Measurements from ENCODE around the gene TRIM38. TPM values are rescaled to one million over a fixed set of nuclear protein-coding genes. Genes with fewer than 3 reads are reported as not detected.
"Not testable (repeated sequence)": the region's sequence is repeated elsewhere in the genome, so short reads cannot be mapped to it uniquely, and the experiment has no call there.

The TRIM38 gene
- total RNA-seq, 1 donor from 2014 or later = 20.2 TPM

DNA sequence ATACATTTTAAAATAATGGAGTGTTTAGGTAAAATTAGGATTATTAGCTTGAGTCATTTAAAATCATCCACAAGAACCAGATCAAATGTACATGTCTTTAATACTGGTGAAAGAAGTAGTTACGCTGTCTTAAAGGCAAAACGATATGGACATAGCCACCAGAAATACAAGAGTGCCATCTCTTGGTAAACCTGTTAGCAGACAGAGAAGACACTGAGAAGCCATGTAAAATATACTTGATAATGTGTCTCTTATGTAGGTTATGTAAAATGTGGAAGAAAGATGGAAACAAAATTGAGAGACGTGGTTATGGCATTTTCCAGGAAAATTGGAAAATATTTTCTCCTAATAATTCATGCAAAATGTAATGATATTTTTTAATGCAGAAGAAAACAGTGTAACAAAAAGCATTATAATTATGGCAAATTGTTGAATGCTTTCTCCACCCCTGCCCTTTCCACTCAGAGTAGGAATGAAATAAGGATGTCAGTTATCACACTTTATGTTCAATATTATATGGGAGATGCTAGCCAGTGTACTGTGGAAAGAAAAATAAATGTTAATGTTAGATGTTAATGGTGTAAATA lies 19.9 kb upstream of the TRIM38 start:
- no peak for DNase-seq (ENCODE audit: low spot score)

DNA sequence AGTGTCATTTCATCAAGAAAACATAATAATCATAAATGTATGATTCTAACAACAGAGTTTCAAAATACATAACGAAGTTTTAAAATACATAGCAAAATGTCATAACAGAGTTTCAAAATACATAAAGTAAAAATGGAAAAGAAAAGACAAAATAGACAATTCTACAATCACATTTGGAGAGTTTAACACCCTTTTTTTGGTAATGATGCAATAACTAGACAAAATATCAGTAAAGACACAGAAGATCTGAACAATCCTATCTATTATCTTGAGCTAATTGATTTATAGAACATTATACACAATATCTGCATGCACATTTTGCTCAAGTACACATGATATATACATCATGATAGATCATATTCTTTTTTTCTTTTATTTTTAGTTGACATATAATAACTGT lies 18.7 kb upstream of the TRIM38 start:
- no peak for DNase-seq (ENCODE audit: low spot score)

DNA sequence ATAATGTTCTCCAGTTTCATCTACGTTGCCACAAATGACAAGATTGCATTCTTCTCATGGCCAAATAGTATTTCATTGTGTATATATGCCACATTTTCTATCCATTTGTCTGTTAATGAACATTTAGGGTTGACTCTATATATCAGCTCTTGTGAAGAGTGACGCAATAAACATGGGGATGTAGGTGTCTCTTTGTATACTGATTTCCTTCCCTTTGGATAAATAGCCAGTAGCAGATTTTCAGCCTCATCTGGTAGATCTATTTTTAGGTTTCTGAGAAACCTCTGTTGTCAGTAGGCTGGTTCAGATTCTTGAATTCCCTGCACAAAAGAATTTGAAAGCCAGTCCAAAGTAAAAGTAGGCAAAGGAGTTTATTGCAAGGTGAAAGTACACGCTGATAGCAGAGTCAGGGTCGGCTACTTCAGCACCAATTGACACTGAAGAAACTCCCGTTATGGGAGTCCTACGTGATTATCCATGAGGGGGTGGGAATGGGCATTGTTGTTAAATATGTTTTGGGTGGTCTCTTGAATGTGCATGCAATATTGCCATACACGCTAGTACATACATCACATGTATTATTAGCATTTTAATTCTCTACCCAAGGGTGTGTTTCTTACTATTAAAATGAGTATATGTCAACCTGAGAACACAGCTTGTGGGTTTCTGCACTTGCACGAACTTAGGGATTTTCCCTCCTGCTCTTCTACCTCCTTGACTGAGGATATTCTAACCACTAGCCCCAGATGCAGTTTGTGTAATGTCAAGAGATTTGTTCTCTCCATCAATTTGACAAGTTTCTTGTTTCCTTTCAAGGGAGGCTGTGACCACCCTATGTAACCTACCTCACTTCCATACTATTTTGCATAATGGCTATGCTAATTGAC lies 17.7 kb upstream of the TRIM38 start:
- no peak for DNase-seq (ENCODE audit: low spot score)

DNA sequence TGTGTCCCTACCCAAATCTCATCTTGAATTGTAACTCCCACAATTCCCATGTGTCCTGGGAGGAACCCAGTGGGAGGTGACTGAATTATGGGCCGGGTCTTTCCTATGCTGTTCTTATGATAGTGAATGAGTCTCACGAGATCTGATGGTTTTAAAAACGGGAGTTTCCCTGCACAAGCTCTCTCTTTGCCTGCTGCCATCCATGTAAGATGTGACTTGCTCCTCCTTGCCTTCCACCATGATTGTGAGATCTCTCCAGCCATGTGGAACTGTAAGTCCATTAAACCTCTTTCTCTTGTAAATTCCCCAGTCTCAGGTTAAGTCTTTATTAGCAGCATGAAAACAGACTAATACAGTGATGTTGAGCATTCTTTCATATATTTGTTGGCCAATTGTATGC lies 16.9 kb upstream of the TRIM38 start:
- not testable (repeated sequence) for DNase-seq (ENCODE audit: low spot score)

DNA sequence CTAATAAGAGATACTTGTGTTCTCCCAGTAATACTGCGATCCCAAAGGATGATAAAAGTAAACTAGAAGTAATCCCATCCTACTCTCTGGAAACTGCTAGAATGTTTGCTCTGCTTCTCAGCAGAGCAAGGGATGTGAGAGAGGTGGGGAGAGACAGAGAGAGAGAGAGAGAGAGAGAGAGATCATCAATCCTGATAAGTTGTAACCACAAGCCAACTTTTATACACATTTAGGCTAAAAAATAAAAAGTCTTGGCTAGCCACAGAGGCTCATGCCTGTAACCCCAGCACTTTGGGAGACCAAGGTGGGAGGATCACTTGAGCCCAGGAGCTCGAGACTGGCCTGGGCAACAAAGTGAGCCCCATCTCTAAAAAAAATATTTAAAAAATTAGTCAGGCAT lies 16.0 kb upstream of the TRIM38 start:
- DNase-seq (ENCODE audit: low spot score) = no peak

DNA sequence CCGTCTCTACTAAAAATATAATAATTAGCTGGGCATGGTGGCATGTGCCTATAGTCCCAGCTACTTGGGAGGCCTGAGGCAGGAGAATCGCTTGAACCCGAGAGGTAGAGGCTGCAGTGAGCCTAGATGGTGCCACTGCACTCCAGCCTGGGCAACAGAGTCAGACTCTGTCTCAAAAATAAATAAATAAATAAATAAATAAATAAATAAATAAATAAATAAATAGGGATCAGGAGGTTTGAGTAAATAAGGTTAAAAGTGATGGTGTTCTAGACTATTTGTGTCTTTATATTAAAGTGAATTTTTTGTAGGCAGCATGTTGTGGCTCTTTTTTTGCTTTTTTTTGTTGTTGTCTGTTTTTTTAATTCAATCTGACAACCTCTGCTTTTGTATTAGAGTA lies 15.1 kb upstream of the TRIM38 start:
- DNase-seq (ENCODE audit: low spot score) = not testable (repeated sequence)

DNA sequence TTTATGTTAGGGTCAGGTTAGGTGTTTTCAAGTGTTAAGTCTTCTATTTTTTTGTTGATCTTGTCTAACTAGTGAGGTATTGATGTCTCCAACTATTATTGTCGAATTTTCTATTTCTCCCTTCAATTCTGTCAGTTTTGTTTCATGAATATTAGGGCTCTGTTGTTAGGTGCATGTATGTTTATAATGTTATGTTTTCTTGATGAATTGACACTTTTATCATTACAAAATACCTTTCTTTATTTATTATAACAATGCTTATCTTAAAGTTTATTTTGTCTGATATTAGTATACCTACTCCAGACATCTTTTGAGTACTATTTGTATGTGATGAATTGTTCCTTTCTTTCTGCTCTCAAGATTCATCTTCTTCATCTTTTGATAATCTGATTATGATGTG lies 12.9 kb upstream of the TRIM38 start:
- no peak for DNase-seq (ENCODE audit: low spot score)

DNA sequence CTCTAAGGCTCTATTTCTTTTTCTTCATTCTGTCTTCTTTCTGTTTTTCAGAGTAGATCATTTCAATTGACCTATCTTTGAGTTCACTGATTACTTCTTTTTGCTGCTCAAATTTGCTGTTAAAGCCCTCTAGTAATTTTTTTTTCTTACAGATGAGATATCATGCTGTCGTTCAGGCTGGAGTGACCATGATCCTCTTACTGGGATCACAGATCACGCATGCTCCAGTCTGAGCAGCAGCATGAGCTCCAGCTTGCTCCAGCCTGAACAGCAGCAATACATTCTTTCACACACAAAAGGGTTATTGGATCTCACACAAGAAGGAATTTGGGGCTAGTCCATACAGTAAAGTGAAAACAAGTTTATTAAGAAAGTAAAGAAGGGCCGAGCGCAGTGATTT lies 12.3 kb upstream of the TRIM38 start:
- DNase-seq (ENCODE audit: low spot score) = no peak

DNA sequence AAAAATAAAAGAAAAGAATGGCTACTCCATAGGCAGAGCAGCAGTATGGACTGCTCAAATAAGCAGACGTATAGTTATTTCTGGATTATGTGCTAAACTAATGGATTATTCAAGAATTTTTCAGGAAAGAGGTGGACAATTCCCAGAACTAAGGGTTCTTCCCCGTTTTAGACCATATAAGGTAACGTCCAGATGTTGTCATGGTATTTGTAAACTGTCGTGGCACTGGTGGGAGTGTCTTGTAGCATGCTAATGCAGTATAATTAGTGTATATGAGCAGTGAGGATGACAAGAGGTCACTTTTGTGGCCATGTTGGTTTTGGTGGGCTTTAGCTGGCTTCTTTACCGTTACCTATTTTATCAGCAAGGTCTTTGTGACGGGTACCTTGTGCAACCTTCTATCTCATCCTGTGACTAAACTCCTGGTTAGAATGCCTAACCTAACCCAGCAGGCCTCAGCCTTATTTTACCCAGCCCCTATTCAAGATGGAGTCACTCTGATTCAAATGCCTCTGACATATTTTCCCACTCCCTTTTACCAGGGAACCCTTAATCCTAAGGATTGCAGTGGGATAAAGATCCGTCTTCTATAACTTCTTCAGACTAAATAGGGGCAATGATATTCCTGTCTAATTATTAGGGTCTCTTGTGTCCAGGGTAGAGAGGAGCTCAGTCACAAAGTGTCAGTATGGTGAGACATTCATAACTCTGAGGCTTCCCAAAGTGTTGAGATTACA lies 11.1 kb upstream of the TRIM38 start:
- DNase-seq (ENCODE audit: low spot score) = no peak

DNA sequence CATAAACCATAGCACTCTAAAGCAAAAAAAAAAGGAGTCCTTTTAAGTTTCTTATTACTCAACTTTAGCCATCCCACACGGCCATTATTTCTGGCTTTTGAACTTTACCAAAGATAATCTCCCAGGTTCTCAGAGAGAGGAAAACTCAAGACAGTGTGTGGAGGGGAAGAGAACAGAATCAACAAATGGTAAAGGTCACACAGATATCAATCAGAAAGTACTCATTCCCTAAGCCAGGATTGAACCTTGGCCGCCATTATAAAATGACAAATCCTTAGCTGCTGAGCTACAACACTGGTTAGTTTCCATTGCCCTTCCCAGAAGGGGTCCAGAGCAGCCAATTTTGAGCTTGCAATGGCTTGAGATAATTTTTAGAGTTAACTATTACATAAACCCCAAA lies 10.1 kb upstream of the TRIM38 start:
- DNase-seq (ENCODE audit: low spot score) = no peak

DNA sequence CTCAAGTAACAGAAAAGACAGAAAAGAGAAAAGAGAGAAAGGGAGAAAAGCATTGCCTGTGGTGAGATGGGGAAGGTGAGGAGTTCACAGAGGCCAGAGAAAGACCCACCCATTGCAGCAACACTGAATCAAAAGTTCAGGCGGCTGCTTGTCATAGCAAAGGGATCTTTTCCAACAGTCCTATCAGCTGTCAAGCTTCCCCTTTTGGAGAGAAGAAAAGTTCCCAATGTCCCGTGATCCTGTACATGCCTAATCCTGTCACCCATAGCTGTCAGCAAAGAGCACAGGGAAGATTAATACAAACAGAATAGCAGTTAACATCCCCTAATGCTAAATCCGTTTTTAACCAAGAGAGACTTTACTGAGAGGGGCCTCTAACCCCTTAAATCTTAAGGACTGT lies 8.9 kb upstream of the TRIM38 start:
- no peak for DNase-seq (ENCODE audit: low spot score)

DNA sequence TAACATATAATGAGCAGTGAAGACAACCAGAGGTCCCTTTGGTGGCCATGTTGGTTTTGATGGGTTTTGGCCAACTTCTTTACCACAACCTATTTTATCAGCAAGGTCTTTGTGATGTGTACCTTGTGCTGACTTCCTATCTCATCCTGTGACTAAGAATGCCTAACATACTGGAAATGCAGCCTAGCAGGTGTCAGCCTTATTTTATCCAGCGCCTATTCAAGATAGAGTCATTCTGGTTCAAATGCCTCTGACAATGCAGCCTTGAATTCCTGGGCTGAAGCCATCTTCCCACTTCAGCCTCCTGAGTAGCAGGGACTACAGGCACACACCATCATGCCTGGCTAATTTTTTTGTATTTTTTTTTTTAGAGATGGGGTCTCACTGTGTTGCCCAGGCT lies 7.8 kb upstream of the TRIM38 start:
- DNase-seq (ENCODE audit: low spot score) = no peak

DNA sequence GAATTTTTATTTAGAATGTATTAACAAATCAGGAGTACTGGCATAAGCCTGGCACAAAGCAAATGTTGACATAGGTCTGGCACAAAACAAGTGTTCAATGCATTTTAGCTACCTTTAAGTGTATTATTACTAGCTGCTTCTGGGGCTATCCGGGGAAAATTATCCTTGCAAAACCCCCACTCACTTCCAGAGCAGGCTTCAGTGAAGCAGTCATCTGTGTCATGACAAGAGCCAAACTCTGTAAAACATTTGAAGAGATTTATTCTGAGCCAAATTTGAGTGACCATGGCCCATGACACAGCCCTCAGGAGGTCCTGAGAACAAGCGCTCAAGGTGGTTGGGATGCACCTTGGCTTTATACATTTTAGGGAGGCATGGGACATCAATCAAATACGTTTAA lies 6.4 kb upstream of the TRIM38 start:
- no peak for DNase-seq (ENCODE audit: low spot score)

DNA sequence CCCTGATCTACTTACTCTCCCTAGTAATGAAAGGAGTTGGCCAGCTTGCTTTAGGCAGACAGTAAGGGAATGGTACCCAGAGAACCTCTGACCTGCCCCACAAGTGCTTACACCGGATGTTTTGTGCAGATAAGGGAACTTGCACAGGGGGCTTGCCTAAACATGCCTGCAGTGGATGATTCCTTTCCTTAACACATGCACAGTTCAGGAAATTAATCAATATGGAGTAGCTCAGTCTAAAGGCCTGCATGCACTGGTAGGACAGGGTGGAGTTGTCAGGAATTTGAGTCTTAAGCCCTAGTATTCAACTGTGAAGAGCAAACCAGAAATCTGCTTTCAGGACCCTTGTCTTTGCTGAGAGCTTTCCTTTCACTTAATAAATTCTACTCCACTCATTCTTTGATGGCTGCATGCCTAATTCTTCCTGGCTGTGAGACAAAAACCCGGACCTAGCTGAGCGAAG lies 3.9 kb upstream of the TRIM38 start:
- no peak for DNase-seq (ENCODE audit: low spot score)

DNA sequence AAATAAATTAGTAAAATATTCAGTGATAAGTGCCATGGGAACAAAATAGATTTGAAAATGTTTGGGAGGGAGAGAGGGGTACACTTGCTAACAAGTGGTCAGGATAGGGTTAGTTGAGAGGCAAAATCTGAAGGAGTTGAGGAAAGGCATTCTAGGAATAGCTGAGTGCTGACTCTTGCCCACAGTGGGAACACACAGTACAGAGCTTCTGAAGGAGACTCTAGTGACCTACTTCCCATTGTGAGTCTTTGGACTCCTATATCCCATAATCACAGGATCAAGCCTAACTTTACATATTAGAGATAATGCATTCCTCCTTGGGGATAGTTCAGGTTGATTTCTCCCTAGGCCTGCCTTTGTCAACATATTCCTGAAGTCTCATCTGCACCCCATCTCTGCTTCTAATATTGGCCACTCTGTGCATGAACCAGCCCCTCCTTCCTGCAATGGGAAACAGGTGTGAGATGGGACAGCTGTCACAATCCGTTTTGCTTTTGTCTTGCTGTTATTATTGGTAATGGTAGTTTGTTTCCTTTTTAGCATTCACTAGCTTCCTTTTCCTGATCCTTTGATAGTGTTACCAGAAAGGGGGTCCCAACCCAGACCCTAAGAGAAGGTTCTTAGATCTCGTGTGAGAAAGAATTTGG lies 2.6 kb upstream of the TRIM38 start:
- DNase-seq (ENCODE audit: low spot score) = no peak

DNA sequence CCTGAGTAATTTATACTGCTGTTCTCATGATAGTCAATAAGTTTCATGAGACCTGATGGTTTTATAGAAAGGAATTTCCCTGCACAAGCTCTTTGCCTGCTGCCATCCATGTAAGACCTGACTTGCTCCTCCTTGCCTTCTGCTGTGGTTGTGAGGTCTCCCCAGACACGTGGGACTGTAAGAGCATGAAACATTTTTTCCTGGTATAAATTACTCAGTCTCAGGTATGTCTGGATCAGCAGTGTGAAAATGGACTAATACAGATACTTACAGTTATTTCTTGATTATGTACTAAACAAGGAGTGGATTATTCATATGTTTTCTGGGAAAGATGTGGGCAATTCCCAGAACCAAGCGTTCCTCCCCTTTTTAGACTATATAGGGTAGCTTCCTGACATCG lies 1.9 kb upstream of the TRIM38 start:
- no peak for DNase-seq (ENCODE audit: low spot score)

DNA sequence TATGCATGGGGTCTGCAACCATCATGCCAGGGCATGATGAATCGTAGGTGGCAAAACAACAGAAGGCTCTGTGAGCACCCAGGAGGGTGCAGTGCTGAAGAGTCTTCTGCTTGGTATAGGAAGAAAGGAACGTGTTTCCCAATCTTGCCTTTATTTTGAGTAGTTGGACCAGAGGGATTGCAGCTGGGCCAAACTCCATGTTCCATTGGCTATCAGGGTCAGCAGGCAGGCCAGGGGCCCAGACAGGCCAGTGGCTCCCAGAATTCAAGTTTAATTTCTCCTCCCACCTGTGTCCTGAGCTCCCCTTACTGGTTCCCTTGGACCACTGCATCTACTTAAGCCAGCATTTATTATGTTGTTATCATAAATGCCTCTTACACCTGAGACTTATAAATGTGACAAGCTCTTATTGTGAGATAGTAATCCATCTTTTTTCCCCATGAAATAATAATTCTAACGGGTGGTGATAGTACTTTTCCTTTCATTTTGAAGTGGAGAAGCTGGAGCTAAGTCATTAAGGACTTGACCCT lies 918 bp upstream of the TRIM38 start:
- DNase-seq (ENCODE audit: low spot score) = no peak

DNA sequence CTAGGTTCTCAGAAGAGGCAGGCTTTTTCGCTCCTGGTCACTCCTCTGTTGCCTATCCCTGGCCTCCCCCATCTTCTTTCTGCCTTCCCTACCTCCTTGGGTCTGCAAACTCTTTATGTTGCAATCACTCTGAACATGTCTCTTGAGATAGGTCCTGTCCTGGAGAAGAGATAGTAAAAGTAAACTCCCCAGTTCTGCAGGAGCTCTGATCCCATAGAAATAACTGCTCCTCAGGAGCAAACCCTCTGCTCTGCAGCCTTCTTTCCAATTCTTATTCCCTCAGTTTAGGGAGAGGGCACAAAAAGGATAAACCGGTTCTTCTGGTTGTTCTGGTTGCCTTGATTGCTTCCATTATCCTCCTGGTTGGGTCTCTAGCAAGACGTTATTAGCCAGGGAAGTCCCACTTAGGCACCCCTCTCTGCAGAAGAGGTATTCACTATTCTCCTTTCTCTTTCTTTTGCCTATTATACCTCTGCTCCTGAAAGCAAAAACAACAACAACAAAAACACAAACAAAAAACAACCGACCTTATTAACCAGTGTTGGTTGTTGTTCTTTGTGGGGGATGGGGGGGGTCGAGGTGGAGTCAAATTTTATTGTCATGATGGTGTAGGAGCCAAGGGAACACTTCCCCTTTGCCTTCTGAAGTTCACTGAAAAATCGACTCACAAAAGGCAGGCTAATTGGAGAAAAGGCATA lies 973 bp downstream of the TRIM38 start:
- DNase-seq (ENCODE audit: low spot score) = no peak

DNA sequence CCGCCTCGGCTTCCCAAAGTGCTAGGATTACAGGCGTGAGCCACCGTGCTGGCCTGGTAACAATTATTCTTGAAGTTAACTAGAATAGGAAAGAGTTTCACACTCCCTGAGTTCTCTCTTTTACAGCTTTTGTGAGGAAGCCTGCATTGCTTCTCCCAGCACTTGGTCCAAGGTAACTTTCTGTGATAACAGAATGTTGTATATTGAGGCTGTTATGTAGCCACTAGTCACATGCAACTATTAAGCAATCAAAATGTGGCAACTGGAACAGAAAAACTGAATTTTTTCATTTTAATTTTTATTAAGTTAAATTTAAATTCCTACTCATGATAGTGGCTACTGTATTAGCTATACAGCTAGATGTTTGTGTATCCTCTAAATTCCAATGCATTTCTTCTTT lies 2.5 kb downstream of the TRIM38 start:
- DNase-seq (ENCODE audit: low spot score) = no peak

DNA sequence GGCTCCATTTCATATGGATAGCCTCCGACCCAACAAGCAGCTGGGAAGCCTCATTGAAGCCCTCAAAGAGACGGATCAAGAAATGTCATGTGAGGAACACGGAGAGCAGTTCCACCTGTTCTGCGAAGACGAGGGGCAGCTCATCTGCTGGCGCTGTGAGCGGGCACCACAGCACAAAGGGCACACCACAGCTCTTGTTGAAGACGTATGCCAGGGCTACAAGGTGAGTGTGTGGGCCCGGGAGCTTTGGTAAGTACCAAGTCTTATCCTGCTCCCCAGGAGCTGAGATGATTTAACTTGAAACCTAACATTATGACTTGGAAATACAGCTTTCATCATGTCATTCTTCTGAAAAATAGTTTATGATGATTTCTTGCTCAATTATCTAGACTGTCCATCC lies 4.1 kb downstream of the TRIM38 start:
- no peak for DNase-seq (ENCODE audit: low spot score)

DNA sequence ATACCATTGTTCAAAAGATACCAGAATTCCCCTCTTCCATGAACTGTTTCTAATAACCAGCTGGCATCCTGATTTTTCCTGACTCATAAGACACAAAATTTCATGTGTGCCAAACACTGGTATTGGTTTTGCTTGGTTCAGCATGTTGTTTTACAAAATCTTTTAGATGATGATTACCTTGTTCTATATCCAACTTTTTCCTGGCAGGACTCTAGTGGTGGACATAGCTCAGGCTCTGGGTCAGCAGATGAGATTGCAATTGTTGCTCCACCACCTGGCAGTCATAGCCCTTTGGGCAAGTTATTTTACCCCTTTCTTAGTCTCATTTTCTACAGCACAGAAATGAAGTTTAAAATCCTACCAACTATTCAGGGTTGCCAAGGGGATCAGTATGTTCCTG lies 6.2 kb downstream of the TRIM38 start:
- no peak for DNase-seq (ENCODE audit: low spot score)
